ENCODE measurements around the gene DCTPP1. TPM values are rescaled to one million over a fixed set of nuclear protein-coding genes. Genes with fewer than 3 reads are reported as not detected.
A peak's percentile ranks its signal among the peaks of the same experiment; 100 is the strongest.

DCTPP1 gene
- total and polyA plus RNA-seq, 9 of the 15 experiments (the other 6 are each of a cell fraction or from before 2014, with no cell fraction given) = 45.0 to 132 (median 80.6) TPM

DNA sequence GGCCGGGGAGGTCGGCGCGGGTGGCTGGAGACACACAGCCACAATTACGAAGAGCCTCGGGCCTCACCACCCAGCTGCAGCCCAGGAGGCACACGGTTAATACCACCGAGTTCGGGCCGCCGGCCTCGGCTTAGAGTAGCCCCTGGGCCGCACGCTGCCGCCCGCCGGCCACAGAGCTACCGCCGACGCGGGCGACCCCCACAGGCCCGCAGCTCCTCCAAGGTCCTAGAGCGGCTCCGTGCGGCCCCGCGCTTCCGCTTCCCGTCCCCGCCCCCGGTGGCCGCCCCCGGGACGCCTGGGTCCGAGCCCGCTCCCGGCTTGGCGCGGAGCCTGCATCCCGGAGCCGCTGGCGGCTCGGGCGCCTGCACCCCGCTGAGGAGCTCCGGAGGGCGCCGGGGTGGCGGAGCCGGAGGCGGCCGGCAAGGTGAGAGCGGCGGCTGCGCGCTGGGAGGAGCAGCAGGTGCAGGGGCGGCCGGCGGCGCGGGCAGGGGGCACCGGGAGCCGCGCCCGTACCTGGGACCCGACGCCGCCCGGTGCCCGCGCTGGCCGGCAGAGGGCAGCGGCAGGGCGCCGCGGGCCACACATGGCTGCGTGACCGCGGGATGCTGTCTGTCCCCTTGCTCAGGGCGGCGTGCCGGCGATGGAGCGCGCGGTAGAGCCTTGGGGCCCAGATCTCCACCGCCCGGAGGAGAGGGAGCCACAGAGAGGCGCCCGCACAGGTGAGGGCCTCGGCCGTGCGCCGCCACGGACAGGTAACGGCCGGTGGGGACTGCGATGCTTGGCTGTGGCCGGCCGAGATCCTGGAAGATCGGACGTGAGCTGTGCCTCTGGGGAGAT, 34.5 kb downstream of the DCTPP1 start, which contains the start of gene ZNF48:
ZNF48 (plus strand) TSS at position 266 of the 837 bp plus-strand sequence; CDS start at position 641, 375 bp downstream.
- peak within 1 kb of the TSS; percentile 76 for H3K4me2 ChIP-seq (ENCODE audit: insufficient read depth, low read length)
- FAIRE-seq = no peak
- no peaks in the 10 kb centered on the region for H3K9me1 ChIP-seq (ENCODE audit: control insufficient read depth, insufficient read depth, low read length)
- H3K79me2 ChIP-seq (ENCODE audit: control insufficient read depth, insufficient read depth, low read length) = peaks cover 10% of the 10 kb centered on the region
- peak within 1 kb of the TSS; percentile 86 for H3K27ac ChIP-seq (ENCODE audit: extremely low read depth, low read depth, low read length)
- peaks cover 21% of the 10 kb centered on the region; the same call in 2 of the 3 replicates for H3K36me3 ChIP-seq (ENCODE audit: control insufficient read depth, insufficient read depth, low read length)
- 0% methylated on average over 56 of the region's 103 CpGs for WGBS (ENCODE audit: insufficient coverage, low coverage, missing lambda C conversion rate)
- no peaks in the 10 kb centered on the region for H3K27me3 ChIP-seq (ENCODE audit: control insufficient read depth in 2 of 2, insufficient read depth in 2 of 2, low read length in 2 of 2)
- CTCF ChIA-PET (ENCODE audit: low intra/inter-chr PET ratio) = interaction anchor here (0.6 kb wide), 1 partner anchor 314 kb away, joined by 4 read pairs; no protein-coding TSS in a partner anchor
- intact Hi-C loops (cut with micrococcal nuclease) (loop anchor here (2.0 kb wide), 1 partner anchor 15 kb away; no protein-coding TSS in a partner anchor), in situ Hi-C loops (cut with MboI) (no loop called here)
- H2AFZ ChIP-seq (ENCODE audit: low read depth, low read length) = peak within 1 kb of the TSS; percentile 93
- ATAC-seq = peak; percentile 95
- H3K4me1 ChIP-seq (replicated peaks in 1 of 2; ENCODE audit: control insufficient read depth in 2 of 2, insufficient read depth in 2 of 2, low read length in 2 of 2) = peaks cover 26 to 53% of the 10 kb centered on the region in 2 experiments
- peak; percentile 82 to 92 (median 89) for DNase-seq (ENCODE audit: extremely low read depth in 1 of 4, low spot score in 3 of 4)
- H4K20me1 ChIP-seq (replicated peaks; ENCODE audit: control insufficient read depth, insufficient read depth, low read length) = no peaks in the 10 kb centered on the region
- H3K9ac ChIP-seq (ENCODE audit: insufficient read depth in 1 of 2, low read depth in 2 of 2, low read length in 2 of 2) = peak within 1 kb of the TSS; percentile 79 to 95
- peak within 1 kb of the TSS; percentile 87 for H3K4me3 ChIP-seq
- no peaks in the 10 kb centered on the region for H3K9me3 ChIP-seq (replicated peaks; ENCODE audit: control insufficient read depth, insufficient read depth, low read depth, low read length)
- BruUV-seq (replicated peaks) = no TSS peak
- POLR2A ChIA-PET = interaction anchor here (0.6 to 1.1 kb wide), 10 partner anchors 9 to 347 kb away, joined by 3 to 5 read pairs (median 3); partner anchors contain the start of genes DCTPP1, TBC1D10B and ZNF689
- TF ChIP-seq PRPF4 (IDR thresholded peaks at IDR 0.05; ENCODE audit: insufficient read depth, low read depth, low read length, poor library complexity, severe bottlenecking) = peak; percentile 14
- peak; percentile 53 to 80; a peak in 1 of 4 replicates for TF ChIP-seq UBTF (IDR thresholded peaks at IDR 0.05; ENCODE audit: borderline replicate concordance in 1 of 2, low read depth in 2 of 2, low read length in 2 of 2)
- TF ChIP-seq E4F1 (CRISPR knock-in tag; IDR thresholded peaks at IDR 0.05; ENCODE audit: borderline replicate concordance) = no peak
- TF ChIP-seq VEZF1 (CRISPR knock-in tag; IDR thresholded peaks at IDR 0.05) = peak; percentile 74
- TF ChIP-seq, protein P1, sequence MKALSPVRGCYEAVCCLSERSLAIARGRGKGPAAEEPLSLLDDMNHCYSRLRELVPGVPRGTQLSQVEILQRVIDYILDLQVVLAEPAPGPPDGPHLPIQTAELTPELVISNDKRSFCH (CRISPR knock-in tag; IDR thresholded peaks at IDR 0.05) = no peak
- TF ChIP-seq, protein P1 (tag; IDR thresholded peaks at IDR 0.05) = peak; percentile 74; the same call in 1 of the 2 replicates
- peak; percentile 38; the same call in 1 of the 2 replicates for TF ChIP-seq TOE1 (IDR thresholded peaks at IDR 0.05; ENCODE audit: borderline replicate concordance)
- TF ChIP-seq TOE1 (CRISPR knock-in tag; IDR thresholded peaks at IDR 0.05; ENCODE audit: borderline replicate concordance, low read depth) = no peak
- peak; percentile 78 for TF ChIP-seq MTA3 (IDR thresholded peaks at IDR 0.05; ENCODE audit: borderline replicate concordance)
- TF ChIP-seq HCFC1 (IDR thresholded peaks at IDR 0.05; ENCODE audit: low read depth, low read length) = peak; percentile 84
- TF ChIP-seq, protein P2, sequence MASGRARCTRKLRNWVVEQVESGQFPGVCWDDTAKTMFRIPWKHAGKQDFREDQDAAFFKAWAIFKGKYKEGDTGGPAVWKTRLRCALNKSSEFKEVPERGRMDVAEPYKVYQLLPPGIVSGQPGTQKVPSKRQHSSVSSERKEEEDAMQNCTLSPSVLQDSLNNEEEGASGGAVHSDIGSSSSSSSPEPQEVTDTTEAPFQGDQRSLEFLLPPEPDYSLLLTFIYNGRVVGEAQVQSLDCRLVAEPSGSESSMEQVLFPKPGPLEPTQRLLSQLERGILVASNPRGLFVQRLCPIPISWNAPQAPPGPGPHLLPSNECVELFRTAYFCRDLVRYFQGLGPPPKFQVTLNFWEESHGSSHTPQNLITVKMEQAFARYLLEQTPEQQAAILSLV (tag; IDR thresholded peaks at IDR 0.05) = no peak

Measured in K562 (cell line).